LHCN-M2 (cell line): ENCODE data around the gene S100A4. TPM values are rescaled to one million over a fixed set of nuclear protein-coding genes. Genes with fewer than 3 reads are reported as not detected.
A peak's percentile ranks its signal among the peaks of the same experiment; 100 is the strongest.
"Not testable (repeated sequence)": the region's sequence is repeated elsewhere in the genome, so short reads cannot be mapped to it uniquely, and the experiment has no call there.

Experiments used
- DNase-seq: peaks from one replicate; pipeline ENCODE4 v3.0.0-alpha.2; 2012; ENCODE audit warnings: low read depth
- polyA plus RNA-seq: library from polyadenylated mRNA; unstranded; fragments of >200 nt; gene quantifications from one replicate; pipeline ENCODE4 v1.2.1, GENCODE V29; 2012; ENCODE audit warnings: missing spikeins
- total RNA-seq: library from RNA; depleted of rRNA; stranded (reverse); fragments of >200 nt; gene quantifications from 2 replicates; pipeline ENCODE4 v1.2.3, GENCODE V29; 2014; rRNA removed

The S100A4 gene
- 837 and 894 TPM in 2 replicates for total RNA-seq
- polyA plus RNA-seq = 3,680 TPM

DNA sequence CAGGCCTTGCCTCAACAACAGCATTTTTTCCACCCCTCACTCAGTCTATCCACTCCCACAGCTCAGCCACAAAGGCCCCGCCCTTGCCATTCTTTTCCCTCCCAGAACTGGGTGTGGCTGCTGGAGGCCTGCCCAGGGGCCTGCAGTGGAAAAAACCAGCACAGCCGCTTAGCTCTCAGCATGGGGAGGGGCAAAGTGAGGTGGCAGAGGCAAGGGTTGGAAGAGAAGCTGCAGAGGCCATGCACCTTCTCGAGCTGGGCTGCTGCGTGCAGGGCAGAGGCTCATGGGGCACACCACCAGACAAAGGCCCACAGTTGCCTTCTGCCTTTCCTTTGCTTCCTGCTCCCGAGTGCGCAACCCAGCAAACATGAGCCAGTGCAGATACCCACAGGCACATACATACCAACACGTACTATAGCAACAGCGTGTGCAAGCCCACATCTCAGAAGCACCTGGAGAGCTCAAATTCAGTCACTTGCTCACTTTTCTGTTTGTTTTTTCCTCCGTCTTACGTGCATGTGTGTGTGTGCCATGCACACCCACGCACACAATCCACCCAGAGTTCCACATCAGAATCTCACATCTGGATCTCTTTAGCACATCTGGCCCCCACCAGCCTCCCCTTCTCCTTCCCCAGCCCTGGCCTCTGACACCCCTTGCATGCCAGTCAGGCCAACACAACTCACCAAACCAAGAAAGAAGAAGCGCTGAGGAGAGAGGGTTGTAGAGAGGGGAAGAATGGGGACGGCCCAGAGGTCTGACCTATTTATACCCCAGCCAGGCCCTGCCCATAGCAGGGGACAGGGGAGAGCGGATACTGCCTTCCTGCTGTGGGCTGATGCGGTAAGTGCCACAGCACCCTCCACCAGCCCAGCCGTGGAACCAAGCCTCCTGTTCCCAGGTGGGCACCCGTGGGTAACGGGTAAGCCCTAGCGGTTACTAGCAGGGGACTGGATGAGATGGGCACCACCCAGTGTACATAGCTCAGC, at the start of gene S100A4:
Gene S100A4, minus strand, starts transcription at position 740 of the 989 bp plus-strand sequence. CDS start 1,012 bp downstream, outside the sequence.
- DNase-seq = peak; percentile 96

DNA sequence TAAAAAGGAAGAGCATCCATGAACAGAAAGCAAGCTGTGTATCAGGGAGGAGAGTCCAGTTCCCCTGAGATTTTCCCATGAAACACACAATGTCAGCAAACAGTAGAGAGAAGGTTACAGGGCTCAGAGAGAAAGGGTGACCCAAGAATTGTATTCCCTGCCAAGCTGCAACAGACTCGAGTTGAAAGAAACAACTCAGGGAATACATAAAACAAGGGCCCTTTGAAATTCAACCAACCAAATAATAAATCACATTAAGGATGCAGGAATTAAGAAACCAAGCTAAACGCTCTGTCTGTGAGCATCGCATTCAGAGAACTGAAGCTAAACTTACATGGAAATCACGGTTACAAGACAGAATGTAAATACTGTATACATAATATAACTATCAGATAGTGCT, 47.1 kb upstream of the S100A4 start:
- no peak for DNase-seq

DNA sequence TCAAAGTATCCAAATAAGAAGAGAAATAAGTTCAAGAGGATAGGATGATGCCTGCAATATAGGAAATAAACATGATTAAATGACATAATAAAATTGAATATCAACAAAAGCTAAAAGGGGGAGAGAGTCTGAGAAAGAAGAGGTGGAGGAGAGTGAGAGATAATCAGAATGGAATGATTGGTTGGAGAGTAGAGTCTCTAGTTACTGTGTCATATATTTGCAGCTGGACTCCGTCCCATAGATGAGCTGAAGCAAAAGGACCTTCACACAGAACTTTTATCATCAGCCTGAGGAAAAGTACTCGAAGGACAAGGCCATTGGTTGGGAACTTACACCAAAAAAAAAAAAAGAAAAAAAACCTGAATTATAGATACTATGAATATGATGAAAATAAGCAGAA, 42.9 kb upstream of the S100A4 start:
- no peak for DNase-seq

DNA sequence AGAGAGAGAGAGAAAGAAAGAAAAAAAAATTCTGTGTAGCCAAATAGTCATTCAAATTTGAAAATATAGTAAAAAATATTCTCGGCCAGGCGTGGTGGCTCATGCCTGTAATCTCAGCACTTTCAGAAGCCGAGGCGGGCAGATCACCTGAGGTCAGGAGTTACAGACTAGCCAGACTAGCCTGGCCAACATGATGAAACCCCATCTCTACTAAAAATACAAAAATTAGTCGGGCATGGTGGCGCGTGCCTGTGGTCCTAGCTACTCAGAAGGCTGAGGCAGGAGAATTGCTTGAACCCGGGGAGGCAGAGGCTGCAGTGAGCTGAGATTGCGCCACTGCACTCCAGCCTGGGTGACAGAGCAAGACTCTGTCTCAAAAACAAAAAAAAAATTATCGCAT, 42.4 kb upstream of the S100A4 start:
- DNase-seq = not testable (repeated sequence)

- no peak for DNase-seq
These were observed 41.7 kb upstream of the S100A4 start for GRCh38 chr1:153587314-153587713.

GRCh38 chr1:153586347-153586746, 40.7 kb upstream of the S100A4 start:
- no peak for DNase-seq

DNA sequence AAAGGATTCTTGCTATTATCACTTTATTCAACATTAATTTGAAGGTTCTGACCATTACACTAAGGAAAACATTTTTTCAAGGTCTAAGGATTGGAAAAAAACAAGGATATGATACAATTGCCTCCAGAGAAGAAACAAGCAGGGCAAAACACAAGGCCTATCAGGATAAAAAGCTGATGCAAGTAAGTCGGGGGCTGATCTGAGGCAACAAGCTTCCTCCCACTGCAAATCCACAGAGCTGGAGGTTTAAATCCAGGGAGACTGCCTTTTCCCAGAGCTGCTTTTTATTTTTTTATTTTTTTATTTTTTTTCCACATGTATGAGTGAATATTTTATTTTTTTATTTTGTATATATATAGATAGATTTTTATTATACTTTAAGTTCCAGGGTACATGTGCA, 39.4 kb upstream of the S100A4 start:
- no peak for DNase-seq

DNA sequence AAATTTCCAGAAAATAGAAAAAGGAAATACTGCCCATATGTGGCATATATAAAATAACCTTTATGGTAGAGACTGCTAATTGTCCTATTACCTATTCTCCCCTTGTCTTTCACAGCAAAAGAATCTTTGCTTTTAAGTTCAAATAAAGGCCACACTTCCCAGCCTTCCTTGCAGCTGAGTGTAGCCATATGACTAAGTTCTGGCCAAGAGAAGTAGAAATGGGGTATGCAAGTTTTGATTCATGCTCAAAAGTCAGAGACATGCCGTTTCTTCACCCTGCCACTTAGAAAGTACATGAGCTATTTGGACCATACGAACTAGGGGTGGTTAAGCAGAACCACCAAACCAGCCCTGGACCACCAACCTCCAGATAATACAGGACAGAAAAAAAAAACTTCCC, 38.4 kb upstream of the S100A4 start:
- DNase-seq = no peak

DNA sequence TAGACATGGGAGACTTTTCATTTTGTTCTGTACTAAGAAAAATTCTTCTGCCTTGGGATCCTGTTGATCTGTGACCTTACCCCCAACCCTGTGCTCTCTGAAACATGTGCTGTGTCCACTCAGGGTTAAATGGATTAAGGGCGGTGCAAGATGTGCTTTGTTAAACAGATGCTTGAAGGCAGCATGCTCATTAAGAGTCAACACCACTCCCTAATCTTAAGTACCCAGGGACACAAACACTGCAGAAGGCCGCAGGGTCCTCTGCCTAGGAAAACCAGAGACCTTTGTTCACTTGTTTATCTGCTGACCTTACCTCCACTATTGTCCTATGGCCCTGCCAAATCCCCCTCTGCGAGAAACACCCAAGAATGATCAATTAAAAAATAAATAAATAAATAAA, 37.9 kb upstream of the S100A4 start:
- DNase-seq = not testable (repeated sequence)

DNA sequence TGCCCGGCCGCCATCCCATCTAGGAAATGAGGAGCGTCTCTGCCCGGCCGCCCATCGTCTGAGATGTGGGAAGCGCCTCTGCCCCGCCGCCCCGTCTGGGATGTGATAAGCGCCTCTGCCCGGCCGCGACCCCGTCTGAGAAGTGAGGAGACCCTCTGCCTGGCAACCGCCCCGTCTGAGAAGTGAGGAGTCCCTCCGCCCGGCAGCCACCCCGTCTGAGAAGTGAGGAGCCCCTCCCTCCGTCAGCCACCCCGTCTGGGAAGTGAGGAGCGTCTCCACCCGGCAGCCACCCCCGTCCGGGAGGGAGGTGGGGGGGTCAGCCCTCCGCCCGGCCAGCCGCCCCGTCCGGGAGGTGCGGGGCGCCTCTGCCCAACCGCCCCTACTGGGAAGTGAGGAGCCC, 37.2 kb upstream of the S100A4 start:
- not testable (repeated sequence) for DNase-seq

DNA sequence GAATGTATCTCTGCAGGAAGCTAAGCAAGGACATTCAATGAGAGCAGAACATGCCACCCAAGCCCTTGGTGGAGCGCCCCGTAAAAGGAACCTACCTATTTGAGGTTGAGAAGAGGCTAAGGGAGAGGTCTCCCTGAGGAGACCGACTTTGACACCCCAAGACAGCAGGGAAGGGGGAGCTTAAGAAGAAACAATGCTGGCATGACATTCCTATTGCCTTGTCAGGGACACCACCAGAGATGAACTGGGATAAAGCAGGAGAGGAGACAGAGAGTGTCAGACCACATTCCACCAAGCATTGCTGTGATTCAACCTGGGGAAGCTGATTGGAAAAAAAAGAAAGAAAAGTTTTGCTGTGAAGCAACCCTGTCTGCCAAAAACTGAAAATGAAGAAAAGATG, 33.3 kb upstream of the S100A4 start:
- no peak for DNase-seq

- DNase-seq = no peak
These were observed 32.9 kb upstream of the S100A4 start for GRCh38 chr1:153578490-153578889.

GRCh38 chr1:153577624-153578051, 32.0 kb upstream of the S100A4 start:
- DNase-seq = no peak

DNA sequence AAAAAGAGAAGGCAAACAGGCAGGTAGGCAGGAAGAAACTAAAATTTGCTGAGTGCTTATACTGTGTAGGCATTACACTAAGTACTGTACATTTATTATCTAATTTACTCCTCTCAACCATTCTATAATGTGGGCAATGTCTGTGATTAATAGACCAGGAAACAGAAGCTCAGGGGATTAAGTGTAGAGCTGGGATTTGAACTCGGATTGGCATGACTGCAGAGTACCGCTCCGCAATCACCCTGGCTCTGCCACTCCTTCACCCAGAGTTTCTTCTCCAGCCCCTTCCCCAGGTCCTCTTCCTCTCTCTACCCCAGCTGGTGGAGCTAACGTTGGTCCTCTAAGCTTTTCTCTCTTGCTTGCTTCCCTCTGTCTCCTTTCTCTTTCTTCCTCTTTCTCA, 31.5 kb upstream of the S100A4 start:
- no peak for DNase-seq

DNA sequence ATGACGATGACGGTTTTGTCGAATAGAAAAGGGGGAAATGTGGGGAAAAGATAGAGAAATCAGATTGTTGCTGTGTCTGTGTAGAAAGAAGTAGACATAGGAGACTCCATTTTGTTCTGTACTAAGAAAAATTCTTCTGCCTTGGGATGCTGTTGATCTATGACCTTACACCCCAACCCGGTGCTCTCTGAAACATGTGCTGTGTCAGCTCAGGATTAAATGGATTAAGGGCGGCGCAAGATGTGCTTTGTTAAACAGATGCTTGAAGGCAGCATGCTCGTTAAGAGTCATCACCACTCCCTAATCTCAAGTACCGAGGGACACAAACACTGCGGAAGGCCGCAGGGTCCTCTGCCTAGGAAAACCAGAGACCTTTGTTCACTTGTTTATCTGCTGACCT, 29.9 kb upstream of the S100A4 start:
- DNase-seq = not testable (repeated sequence)

- not testable (repeated sequence) for DNase-seq
These were observed 29.5 kb upstream of the S100A4 start for GRCh38 chr1:153575081-153575491.

GRCh38 chr1:153573351-153573750, 27.7 kb upstream of the S100A4 start:
- DNase-seq = peak; percentile 31

GRCh38 chr1:153572569-153573015, 27.0 kb upstream of the S100A4 start:
- peak; percentile 92 for DNase-seq

- DNase-seq = no peak
These were observed 26.1 kb upstream of the S100A4 start for GRCh38 chr1:153571706-153572105.

GRCh38 chr1:153570874-153571273, 25.3 kb upstream of the S100A4 start:
- DNase-seq = no peak

GRCh38 chr1:153569465-153569864, 23.9 kb upstream of the S100A4 start:
- no peak for DNase-seq

DNA sequence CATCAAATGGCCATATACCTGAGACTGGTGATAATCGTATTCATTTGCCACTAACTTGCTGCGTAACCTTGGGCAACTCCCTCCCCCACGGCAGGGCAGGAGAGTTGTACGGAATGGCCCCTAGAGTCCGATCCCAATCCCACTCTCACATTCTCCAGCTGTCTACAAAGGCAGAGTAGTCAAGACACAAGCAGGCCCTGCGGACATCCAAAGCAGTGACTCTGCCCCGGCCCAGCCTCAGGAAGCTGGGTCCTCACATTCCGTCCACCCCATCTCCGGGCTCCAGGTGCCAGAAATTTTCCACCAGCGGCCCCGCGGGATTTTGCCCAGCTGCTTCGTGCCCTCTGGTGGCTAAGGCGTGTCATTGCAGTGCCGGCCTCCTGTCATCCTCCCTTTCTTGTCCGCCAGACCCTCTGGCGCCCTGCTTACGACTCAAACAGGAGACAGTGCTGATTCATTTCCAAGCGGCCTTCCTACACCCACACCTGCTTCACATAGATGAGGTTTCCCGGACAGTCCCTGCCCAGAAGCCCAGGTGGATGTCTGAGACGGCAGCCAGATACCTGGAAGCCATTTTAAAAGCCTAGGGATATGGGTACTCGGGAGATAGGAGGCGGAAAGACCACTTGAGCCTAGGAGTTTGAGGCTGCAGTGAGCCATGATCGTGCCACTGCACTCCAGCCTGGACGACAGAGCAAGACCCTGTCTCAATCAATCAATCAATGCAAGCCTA, 22.9 kb upstream of the S100A4 start:
- DNase-seq = peak; percentile 93
